MM.1S (cell line): Measurements from ENCODE around the gene ZNF286A.
"Not testable (repeated sequence)": the region's sequence is repeated elsewhere in the genome, so short reads cannot be mapped to it uniquely, and the experiment has no call there.

Source experiments
- DNase-seq: peaks from one replicate; pipeline ENCODE4 v3.0.0-alpha.2; 2015
- H2AFZ ChIP-seq: fragments of 300-600 bp; sonication (generic); 2 replicates; pipeline ENCODE4 v1.6.0; 2016; ENCODE audit warnings: antibody characterized with exemption, low read length
- H3F3A ChIP-seq: fragments of 300-600 bp; sonication (generic); 2 replicates; pipeline ENCODE4 v1.6.1; 2016; ENCODE audit warnings: mild to moderate bottlenecking, antibody characterized with exemption, low read length, moderate library complexity, mixed read lengths; ENCODE audit not compliant: insufficient read depth
- H3K27ac ChIP-seq: fragments of 300-600 bp; sonication (generic); 2 replicates; pipeline ENCODE4 v1.5.1; 2016; ENCODE audit warnings: mild to moderate bottlenecking, low read length
- H3K27me3 ChIP-seq: fragments of 300-600 bp; sonication (generic); replicated peaks from 2 replicates; pipeline ENCODE4 v1.6.0; 2016; ENCODE audit warnings: low read length; ENCODE audit not compliant: insufficient read depth
- H3K36me3 ChIP-seq: fragments of 300-600 bp; sonication (generic); replicated peaks from 2 replicates; pipeline ENCODE4 v1.6.1; 2016; ENCODE audit warnings: mild to moderate bottlenecking, low read length, mixed read lengths; ENCODE audit not compliant: insufficient read depth
- H3K4me1 ChIP-seq: fragments of 300-600 bp; sonication (generic); 2 replicates; pipeline ENCODE4 v1.6.1; 2016; ENCODE audit warnings: low read length, mixed read lengths
- H3K4me2 ChIP-seq: fragments of 300-600 bp; sonication (generic); 2 replicates; pipeline ENCODE4 v1.6.0; 2016; ENCODE audit warnings: low read depth, low read length
- H3K4me3 ChIP-seq: fragments of 300-600 bp; sonication (generic); 2 replicates; pipeline ENCODE4 v1.5.1; 2016; ENCODE audit warnings: low read length, mixed read lengths
- H3K79me2 ChIP-seq: fragments of 300-600 bp; sonication (generic); 2 replicates; pipeline ENCODE4 v1.6.1; 2016; ENCODE audit warnings: mixed run types, low read length, mixed read lengths
- H3K9ac ChIP-seq: fragments of 300-600 bp; sonication (generic); 2 replicates; pipeline ENCODE4 v1.6.1; 2016; ENCODE audit warnings: low read length, mixed read lengths
- H3K9me2 ChIP-seq: fragments of 300-600 bp; sonication (generic); replicated peaks from 2 replicates; pipeline ENCODE4 v1.6.1; 2016; ENCODE audit warnings: mild to moderate bottlenecking, low read length, mixed read lengths; ENCODE audit not compliant: insufficient read depth
- H3K9me3 ChIP-seq: fragments of 300-600 bp; sonication (generic); replicated peaks from 2 replicates; pipeline ENCODE4 v1.6.1; 2016; ENCODE audit warnings: mild to moderate bottlenecking, low read length, mixed read lengths; ENCODE audit not compliant: insufficient read depth
- H4K20me1 ChIP-seq: fragments of 300-600 bp; sonication (generic); 2 replicates; pipeline ENCODE4 v1.6.1; 2016; ENCODE audit warnings: mild to moderate bottlenecking, low read length, moderate library complexity, mixed read lengths; ENCODE audit not compliant: insufficient read depth

ZNF286A gene

GRCh38 chr17:15708879-15709278 lies 9.3 kb downstream of the ZNF286A start:
- H3K9ac ChIP-seq, H3K4me2 ChIP-seq, H3K79me2 ChIP-seq, H3K4me1 ChIP-seq, H3K36me3 ChIP-seq, H4K20me1 ChIP-seq, H3K27ac ChIP-seq, H3K9me2 ChIP-seq, H3F3A ChIP-seq, DNase-seq, H2AFZ ChIP-seq, H3K4me3 ChIP-seq, H3K9me3 ChIP-seq, H3K27me3 ChIP-seq: not testable (repeated sequence)

GRCh38 chr17:15716601-15717563 lies 17.3 kb downstream of the ZNF286A start:
- not testable (repeated sequence) for H3K79me2 ChIP-seq, H3K27ac ChIP-seq, H3K9me2 ChIP-seq, H3K9ac ChIP-seq, H3K4me3 ChIP-seq, H3F3A ChIP-seq, DNase-seq, H3K36me3 ChIP-seq, H3K4me1 ChIP-seq, H3K9me3 ChIP-seq, H3K27me3 ChIP-seq, H4K20me1 ChIP-seq, H3K4me2 ChIP-seq, H2AFZ ChIP-seq

- H3K27ac ChIP-seq, H4K20me1 ChIP-seq, H3K9me2 ChIP-seq, H2AFZ ChIP-seq, H3K4me2 ChIP-seq, H3K27me3 ChIP-seq, H3K79me2 ChIP-seq, H3K36me3 ChIP-seq, H3K9ac ChIP-seq, H3F3A ChIP-seq, H3K9me3 ChIP-seq, H3K4me3 ChIP-seq, DNase-seq, H3K4me1 ChIP-seq: not testable (repeated sequence)
These were observed 31.0 kb downstream of the ZNF286A start for GRCh38 chr17:15730535-15730934.

- not testable (repeated sequence) for H3K27me3 ChIP-seq, H2AFZ ChIP-seq, H3K9me2 ChIP-seq, DNase-seq, H4K20me1 ChIP-seq, H3K36me3 ChIP-seq, H3K4me2 ChIP-seq, H3K9ac ChIP-seq, H3K27ac ChIP-seq, H3K4me3 ChIP-seq, H3K79me2 ChIP-seq, H3K9me3 ChIP-seq, H3F3A ChIP-seq, H3K4me1 ChIP-seq
These were observed 32.3 kb downstream of the ZNF286A start, which contains the start of gene TBC1D26 for GRCh38 chr17:15731900-15732299. Gene TBC1D26 (plus strand): TSS chr17:15732283. CDS start chr17:15735349, 3,066 bp downstream.

GRCh38 chr17:15733174-15733789 lies 33.7 kb downstream of the ZNF286A start:
- not testable (repeated sequence) for H3K27me3 ChIP-seq, H2AFZ ChIP-seq, H3K4me2 ChIP-seq, DNase-seq, H3K79me2 ChIP-seq, H3K36me3 ChIP-seq, H3K9me3 ChIP-seq, H3K4me1 ChIP-seq, H3K9ac ChIP-seq, H3K9me2 ChIP-seq, H3K4me3 ChIP-seq, H3F3A ChIP-seq, H3K27ac ChIP-seq, H4K20me1 ChIP-seq

- H3K36me3 ChIP-seq, H4K20me1 ChIP-seq, H3K4me1 ChIP-seq, H3K4me2 ChIP-seq, H2AFZ ChIP-seq, H3K79me2 ChIP-seq, H3K4me3 ChIP-seq, DNase-seq, H3K27me3 ChIP-seq, H3F3A ChIP-seq, H3K27ac ChIP-seq, H3K9me2 ChIP-seq, H3K9me3 ChIP-seq, H3K9ac ChIP-seq: not testable (repeated sequence)
These were observed 37.0 kb downstream of the ZNF286A start for GRCh38 chr17:15736578-15736977.
